Neural progenitor cell (in vitro differentiated cells): ENCODE measurements around the gene GATAD2A.

Experiments
- EZH2 ChIP-seq: fragments of 200-600 bp; sonication (generic); IDR thresholded peaks from 2 replicates; pipeline ENCODE4 v1.6.1; 2017; ENCODE audit warnings: antibody characterized with exemption, mild to moderate bottlenecking, moderate library complexity
- TF ChIP-seq, protein P1 (sequence below): fragments of 200-600 bp; sonication (generic); IDR thresholded peaks from 2 replicates; pipeline ENCODE4 v1.5.1; 2017; ENCODE audit warnings: antibody characterized with exemption, mild to moderate bottlenecking

DNA sequence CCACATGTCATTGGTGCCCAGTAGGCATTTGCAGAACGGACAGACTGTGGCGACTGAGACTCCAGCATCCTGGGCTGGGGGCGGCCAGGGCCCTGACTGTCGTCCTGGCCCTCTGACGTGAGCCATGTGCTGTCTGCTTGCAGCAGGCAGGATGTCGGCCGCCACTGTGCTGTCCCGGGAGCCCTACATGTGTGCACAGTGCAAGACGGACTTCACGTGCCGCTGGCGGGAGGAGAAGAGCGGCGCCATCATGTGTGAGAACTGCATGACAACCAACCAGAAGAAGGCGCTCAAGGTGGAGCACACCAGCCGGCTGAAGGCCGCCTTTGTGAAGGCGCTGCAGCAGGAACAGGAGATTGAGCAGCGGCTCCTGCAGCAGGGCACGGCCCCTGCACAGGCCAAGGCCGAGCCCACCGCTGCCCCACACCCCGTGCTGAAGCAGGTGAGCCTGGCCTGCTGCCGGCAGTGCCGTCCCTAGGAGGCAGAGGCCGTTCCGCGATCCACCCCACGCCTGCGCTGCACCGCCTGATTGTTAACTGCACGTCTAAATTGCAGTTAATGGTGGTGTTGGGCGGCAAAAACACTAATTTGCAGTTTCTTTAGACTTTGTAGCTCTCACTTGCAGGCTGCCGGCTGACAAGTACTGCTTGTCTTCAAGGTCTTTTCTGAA lies 95.6 kb downstream of the GATAD2A start:
- TF ChIP-seq, protein P1, sequence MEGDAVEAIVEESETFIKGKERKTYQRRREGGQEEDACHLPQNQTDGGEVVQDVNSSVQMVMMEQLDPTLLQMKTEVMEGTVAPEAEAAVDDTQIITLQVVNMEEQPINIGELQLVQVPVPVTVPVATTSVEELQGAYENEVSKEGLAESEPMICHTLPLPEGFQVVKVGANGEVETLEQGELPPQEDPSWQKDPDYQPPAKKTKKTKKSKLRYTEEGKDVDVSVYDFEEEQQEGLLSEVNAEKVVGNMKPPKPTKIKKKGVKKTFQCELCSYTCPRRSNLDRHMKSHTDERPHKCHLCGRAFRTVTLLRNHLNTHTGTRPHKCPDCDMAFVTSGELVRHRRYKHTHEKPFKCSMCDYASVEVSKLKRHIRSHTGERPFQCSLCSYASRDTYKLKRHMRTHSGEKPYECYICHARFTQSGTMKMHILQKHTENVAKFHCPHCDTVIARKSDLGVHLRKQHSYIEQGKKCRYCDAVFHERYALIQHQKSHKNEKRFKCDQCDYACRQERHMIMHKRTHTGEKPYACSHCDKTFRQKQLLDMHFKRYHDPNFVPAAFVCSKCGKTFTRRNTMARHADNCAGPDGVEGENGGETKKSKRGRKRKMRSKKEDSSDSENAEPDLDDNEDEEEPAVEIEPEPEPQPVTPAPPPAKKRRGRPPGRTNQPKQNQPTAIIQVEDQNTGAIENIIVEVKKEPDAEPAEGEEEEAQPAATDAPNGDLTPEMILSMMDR, result no peak
- no peak for TF ChIP-seq EZH2
